PFSK-1 (cell line): ENCODE measurements around the gene LRRC4B.

Experiments used
- POLR2AphosphoS5 ChIP-seq: IDR thresholded peaks from 2 replicates; pipeline ENCODE4 v1.6.1; 2012; ENCODE audit warnings: low read depth, mild to moderate bottlenecking, control low read depth, low read length, moderate library complexity
- REST ChIP-seq, 2 experiments: IDR thresholded peaks; 2 replicates each; pipeline versions ENCODE4 v1.6.1 to v1.8.0; 2011 to 2012; ENCODE audit warnings: low read depth in 2 of 2, low read length in 2 of 2, control low read depth in 1 of 2, inconsistent platforms in 1 of 2, mild to moderate bottlenecking in 1 of 2, moderate library complexity in 1 of 2; ENCODE audit not compliant: insufficient read depth in 1 of 2
- SIN3A ChIP-seq: IDR thresholded peaks from 2 replicates; pipeline ENCODE4 v1.6.1; 2012; ENCODE audit warnings: mild to moderate bottlenecking, low read length, moderate library complexity, borderline replicate concordance; ENCODE audit not compliant: insufficient read depth
- TAF1 ChIP-seq: IDR thresholded peaks from 2 replicates; pipeline ENCODE4 v1.6.1; 2012; ENCODE audit warnings: low read length, control low read depth, borderline replicate concordance; ENCODE audit not compliant: insufficient read depth

GRCh38 chr19:50599427-50599826 lies 31.2 kb upstream of the LRRC4B start:
- TF ChIP-seq TAF1 = no peak
- TF ChIP-seq POLR2AphosphoS5 = no peak
- TF ChIP-seq REST (IDR thresholded peaks at IDR 0.05; ENCODE audit: insufficient read depth in 1 of 2, low read depth in 2 of 2, low read length in 2 of 2) = no peak
- no peak for TF ChIP-seq SIN3A
